Upper lobe of left lung (tissue), 4 donors: ENCODE measurements around the gene ASIC4.

Experiments used
- EP300 ChIP-seq, 4 donors: sonication (generic); formaldehyde crosslinking; IDR thresholded peaks; one replicate each; pipeline ENCODE4 v1.5.1; 2017; ENCODE audit warnings: antibody characterized with exemption in 4 of 4, control low read depth in 2 of 4
- POLR2A ChIP-seq, 4 donors: fragments of 450-650 bp; IDR thresholded peaks; one replicate each; pipeline ENCODE4 v1.5.1; 2016 to 2017; ENCODE audit warnings: antibody characterized with exemption in 4 of 4, mild to moderate bottlenecking in 2 of 4
- POLR2AphosphoS5 ChIP-seq, 2 donors: sonication (generic); formaldehyde crosslinking; IDR thresholded peaks; one replicate each; pipeline ENCODE4 v1.5.1; 2017; ENCODE audit warnings: antibody characterized with exemption in 2 of 2
- TF ChIP-seq, protein P1 (sequence below), 6 experiments: fragments of 450-650 bp in 4 of 6; fragments of 200-600 bp in 2 of 6; sonication (generic) in 2 of 6; IDR thresholded peaks; one replicate each; pipeline ENCODE4 v1.5.1; 2016 to 2019; ENCODE audit warnings: antibody characterized with exemption in 6 of 6

DNA sequence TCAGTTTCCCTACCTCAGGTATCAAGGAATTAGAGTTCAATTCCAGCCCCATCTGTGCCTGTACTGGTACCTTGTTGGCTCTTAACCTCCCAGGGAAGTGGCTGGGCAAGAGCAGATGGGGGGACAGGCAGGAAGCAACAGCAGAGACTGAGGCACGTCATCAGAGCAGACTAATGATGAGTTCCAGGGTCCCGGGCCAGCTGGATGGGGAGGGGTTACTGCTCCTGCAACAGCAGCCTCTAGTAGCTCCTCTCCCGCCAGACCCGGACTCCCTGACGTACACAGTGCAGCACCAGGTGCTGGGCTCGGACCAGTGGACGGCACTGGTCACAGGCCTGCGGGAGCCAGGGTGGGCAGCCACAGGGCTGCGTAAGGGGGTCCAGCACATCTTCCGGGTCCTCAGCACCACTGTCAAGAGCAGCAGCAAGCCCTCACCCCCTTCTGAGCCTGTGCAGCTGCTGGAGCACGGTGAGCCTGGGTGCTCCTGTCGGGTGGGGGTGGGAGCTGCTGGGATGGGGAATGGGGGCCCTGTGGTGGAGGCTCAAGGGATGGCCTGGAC, 41.6 kb upstream of the ASIC4 start:
- TF ChIP-seq, protein P1, sequence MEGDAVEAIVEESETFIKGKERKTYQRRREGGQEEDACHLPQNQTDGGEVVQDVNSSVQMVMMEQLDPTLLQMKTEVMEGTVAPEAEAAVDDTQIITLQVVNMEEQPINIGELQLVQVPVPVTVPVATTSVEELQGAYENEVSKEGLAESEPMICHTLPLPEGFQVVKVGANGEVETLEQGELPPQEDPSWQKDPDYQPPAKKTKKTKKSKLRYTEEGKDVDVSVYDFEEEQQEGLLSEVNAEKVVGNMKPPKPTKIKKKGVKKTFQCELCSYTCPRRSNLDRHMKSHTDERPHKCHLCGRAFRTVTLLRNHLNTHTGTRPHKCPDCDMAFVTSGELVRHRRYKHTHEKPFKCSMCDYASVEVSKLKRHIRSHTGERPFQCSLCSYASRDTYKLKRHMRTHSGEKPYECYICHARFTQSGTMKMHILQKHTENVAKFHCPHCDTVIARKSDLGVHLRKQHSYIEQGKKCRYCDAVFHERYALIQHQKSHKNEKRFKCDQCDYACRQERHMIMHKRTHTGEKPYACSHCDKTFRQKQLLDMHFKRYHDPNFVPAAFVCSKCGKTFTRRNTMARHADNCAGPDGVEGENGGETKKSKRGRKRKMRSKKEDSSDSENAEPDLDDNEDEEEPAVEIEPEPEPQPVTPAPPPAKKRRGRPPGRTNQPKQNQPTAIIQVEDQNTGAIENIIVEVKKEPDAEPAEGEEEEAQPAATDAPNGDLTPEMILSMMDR (IDR thresholded peaks at IDR 0.05) = no peak
- no peak for TF ChIP-seq POLR2A (IDR thresholded peaks at IDR 0.05)
- no peak for TF ChIP-seq POLR2AphosphoS5 (IDR thresholded peaks at IDR 0.05)
- no peak for TF ChIP-seq EP300 (IDR thresholded peaks at IDR 0.05)
